Kasumi-1 (cell line): ENCODE measurements around the gene C1QB.

Experiments used
- DNase-seq, 2 experiments: peaks; one replicate each; lab custom pipeline; 2025; lab: John Stamatoyannopoulos, UW

Gene C1QB, protein sequence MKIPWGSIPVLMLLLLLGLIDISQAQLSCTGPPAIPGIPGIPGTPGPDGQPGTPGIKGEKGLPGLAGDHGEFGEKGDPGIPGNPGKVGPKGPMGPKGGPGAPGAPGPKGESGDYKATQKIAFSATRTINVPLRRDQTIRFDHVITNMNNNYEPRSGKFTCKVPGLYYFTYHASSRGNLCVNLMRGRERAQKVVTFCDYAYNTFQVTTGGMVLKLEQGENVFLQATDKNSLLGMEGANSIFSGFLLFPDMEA

DNA sequence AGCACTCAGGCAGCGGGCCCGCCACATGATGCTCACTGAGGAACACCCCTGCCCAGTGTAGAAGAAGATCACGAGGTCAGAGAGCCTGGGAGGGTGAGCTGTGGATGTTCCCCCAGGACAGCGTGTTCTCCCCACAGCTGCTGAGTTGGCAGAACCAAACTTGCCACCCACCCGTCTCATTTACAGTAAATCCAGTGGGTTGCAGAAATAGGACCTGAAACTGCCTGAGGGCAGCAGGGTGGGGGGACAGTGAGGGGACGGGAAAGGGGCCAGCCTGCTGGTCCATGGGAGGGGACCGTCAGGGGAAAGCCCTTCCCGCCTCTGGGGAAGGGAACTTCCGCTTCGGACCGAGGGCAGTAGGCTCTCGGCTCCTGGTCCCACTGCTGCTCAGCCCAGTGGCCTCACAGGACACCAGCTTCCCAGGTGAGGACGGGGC lies at the start of gene C1QB:
C1QB (plus strand) TSS at position 356 of the 436 bp plus-strand sequence. CDS start 6,227 bp downstream, outside the sequence.
- DNase-seq, result no peak

DNA sequence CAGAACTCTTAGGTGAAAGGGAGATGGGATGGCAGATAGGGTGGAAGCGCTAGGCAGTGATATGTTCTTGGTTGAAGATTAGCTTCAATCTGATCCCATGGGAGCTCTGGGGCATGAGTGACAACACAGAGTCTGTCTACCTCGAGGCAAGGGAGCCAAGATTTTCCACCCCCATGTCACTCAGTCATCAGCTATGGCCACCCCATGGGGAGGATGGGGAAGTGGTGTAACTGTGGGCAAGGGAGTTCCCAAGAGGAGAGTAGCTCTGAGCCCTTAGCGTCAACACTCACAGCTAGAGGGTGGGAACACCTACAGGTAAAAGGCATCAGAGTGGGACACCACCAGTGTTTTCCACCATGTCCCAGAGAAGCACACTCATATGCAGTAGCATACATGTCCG lies 46.9 kb upstream of the C1QB start:
- DNase-seq, result no peak

- DNase-seq, result peak in 1 of 2 experiments; percentile 0
Measured at GRCh38 chr1:22607154-22607553, 45.9 kb upstream of the C1QB start.

GRCh38 chr1:22608361-22608760 lies 44.7 kb upstream of the C1QB start:
- no peak for DNase-seq

GRCh38 chr1:22609291-22609690 lies 43.7 kb upstream of the C1QB start:
- DNase-seq, result no peak

- peak; percentile 13 to 40 for DNase-seq
Measured at GRCh38 chr1:22611530-22611947, 41.5 kb upstream of the C1QB start.

DNA sequence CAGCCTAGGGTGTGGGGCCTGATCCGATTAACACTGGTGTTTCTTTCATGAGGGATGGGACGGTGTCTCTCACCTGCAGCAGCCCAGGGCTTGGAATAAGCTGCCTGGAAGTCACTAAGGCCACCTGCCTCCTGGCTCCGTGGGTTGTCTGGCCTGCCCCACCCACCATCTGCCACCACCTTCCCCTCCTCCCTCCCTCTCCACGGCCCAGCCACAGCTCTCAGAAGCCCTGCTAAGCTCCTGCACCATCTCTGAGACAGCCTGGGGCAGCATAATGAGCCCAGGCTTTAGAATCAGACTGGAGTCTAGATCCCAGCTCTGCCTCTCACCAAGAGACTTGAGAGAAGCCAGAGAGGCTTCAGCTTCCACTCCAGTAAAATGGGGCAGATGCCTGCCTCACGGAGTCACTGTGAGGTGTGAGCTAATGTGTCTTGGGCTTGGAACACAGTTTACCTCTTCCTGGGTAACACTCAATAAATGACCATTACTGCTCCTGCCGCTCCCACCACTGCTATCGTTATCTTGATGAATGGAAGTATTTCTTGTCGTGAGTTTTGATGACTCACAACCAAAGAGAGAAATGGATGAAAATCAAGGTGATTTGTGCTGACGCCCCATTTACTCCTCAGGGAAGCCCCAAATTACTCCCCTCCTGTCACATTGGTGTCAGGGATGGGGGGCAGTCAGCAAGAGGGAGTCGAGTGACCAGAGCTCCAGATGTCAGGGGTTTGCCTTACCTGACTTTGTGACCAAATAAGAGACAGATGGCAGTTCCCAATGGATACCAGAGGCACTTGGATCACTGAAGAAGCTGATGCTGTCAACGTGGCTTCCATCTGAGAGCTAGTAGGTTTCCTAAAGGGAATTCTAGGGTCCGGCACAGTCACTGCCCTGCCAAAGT lies 40.1 kb upstream of the C1QB start:
- DNase-seq, result no peak

DNA sequence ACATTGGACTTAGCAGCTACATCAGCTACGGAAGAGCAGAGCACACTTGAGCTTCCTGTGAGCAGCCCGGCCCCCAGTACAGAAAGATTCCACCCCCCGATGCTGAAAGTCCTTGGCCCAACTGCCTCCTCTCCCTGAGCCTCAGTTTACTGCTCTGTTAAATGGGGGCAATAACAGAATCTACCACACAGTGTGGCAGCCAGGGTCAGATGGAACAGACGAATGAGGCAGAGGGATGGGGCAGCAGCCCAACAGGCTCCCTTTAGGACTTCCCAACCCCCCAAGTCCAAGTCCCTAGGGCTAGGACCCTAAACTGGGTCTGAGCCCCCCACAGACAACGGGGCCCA lies 39.5 kb upstream of the C1QB start:
- no peak for DNase-seq

GRCh38 chr1:22613951-22614350 lies 39.1 kb upstream of the C1QB start:
- no peak for DNase-seq

DNA sequence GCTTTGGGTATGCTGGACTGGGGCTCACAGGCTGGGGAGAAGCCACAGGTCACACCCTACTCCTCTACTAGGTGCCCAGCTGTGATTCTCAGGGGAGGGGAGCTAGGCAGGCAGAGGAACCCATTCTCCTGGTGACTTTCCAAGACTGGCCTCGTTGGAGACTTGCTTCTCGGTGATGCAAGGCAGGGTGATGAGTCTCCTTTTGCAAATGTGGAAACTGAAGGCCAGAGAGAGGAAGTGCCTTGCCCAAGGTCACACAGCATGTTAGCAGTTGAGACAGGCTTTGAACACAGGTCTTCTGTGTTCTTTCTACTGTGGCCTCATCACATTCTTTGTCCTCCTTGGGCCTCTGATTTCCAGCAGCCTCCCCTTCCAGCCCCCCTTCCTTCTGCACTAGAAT lies 37.1 kb upstream of the C1QB start:
- no peak for DNase-seq

GRCh38 chr1:22616571-22616970 lies 36.5 kb upstream of the C1QB start:
- no peak for DNase-seq

DNA sequence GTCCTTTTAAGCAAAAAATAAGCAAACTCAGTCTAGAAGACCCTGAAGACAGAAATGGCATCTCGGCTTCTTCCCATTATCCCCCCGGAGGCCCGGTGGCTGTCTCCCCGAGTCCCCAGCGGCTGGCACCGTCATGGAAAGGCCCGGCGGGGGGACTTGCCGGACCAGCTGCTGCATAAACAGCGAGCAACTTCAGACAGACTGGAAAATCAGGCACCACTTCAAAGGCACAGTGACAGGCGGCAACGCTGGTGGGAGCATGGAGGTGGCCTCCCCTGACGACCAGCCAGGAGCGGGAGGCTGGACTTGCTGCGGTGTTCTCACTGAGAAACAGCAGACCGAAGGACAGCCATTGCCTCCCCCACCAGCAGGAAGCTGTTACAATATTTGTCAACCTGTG lies 35.0 kb upstream of the C1QB start:
- DNase-seq, result no peak

GRCh38 chr1:22619252-22619651 lies 33.8 kb upstream of the C1QB start:
- DNase-seq, result peak; percentile 25 to 30

GRCh38 chr1:22619798-22620197 lies 33.2 kb upstream of the C1QB start:
- DNase-seq, result no peak

DNA sequence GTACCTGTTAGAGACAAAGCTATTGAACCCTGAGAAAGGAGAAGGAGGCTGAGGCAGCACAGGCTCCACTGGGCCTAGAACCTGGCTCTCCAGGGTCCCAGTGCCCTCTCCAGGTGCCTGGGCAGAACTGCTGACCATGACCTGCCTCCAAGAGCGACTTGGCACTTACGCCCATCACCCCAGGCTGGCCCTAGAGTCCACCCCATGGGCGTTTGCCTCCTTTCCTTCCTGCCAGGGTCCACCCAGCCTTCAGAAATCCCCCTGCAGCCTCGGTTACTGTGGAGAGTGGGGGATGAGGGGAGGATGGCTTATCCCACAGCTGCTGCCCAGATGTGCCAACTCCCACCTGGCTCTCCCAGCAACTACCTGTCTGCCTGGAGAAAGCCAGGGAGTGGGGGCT lies 31.3 kb upstream of the C1QB start:
- no peak for DNase-seq

- peak in 1 of 2 experiments; percentile 17 for DNase-seq
Measured at GRCh38 chr1:22625262-22625925, 27.6 kb upstream of the C1QB start.

GRCh38 chr1:22626237-22627157 lies 26.5 kb upstream of the C1QB start:
- DNase-seq, result no peak

- DNase-seq, result no peak
Measured at GRCh38 chr1:22627331-22627730, 25.7 kb upstream of the C1QB start.

- no peak for DNase-seq
Measured at GRCh38 chr1:22628698-22629444, 24.2 kb upstream of the C1QB start.

DNA sequence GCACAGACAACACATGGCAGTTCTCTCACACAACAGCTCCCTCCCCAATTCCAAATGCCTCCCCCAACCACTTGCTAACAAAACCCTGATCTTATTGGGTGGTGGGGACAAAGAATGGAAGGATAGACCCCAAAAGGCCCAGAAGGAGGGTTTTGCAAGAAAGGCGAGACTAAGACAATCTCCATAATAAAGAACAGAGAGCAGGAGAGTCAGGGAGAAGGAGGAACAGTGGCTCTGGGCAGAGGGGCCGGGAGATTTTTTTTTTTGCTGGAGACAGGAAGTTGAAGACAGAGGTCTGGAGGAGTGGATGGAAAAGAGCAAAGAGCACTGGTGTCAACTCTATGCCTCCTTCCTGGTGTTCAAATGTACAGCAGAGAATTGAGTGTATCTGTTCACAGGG lies 23.1 kb upstream of the C1QB start:
- no peak for DNase-seq
